HG03432 (cell line): ENCODE measurements around the gene SIM2.

Experiments used
- ATAC-seq: cut with Tn5 transposase; IDR thresholded peaks from one replicate; pipeline ENCODE4 v1.9.1; 2021; ENCODE audit warnings: mild to moderate bottlenecking, moderate library complexity; ENCODE audit not compliant: unreplicated experiment

SIM2 gene

GRCh38 chr21:36791695-36792470, 93.0 kb downstream of the SIM2 start:
- no peak for ATAC-seq

- ATAC-seq, result no peak
Measured at GRCh38 chr21:36792505-36792967, 93.6 kb downstream of the SIM2 start.

DNA sequence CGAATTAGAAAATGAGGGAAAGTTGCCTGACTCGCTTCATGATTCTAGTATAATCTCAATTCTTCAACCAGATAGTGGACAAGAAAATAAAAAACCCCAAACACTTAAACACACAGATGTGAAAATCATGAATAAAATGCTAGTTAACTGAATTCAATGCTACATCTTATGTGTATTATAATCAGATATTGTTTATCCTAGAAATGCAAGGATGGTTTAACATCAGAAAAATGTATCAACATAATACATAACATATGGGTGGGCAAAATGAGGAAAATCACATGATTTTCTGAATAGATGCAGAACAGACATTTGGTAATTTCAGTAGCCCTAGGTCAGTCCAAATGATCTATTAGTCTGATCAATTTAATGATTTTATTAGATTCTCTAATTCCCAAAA, 97.2 kb downstream of the SIM2 start:
- no peak for ATAC-seq

DNA sequence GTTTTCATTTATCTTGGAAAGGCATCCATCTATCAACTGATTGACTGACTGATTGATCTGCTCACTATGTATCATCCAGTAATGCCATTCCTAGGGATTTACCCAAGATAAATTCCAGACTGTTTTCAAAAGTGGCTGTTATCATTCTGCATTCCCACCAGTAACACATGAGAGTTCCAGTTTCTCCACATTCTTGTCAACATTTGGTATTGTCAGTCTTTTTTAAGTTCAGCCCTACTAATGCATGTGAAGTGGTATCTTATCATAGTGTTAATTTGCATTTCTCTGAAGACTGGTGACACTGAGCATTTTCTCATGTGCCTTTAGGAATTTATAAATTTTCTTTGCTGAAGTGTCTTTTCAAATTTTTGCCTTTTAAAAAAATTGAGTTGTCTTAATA, 99.6 kb downstream of the SIM2 start:
- no peak for ATAC-seq
